ENCODE measurements around the gene ANKRD62.

GRCh38 chr18:12085136-12085535, 8.5 kb upstream of the ANKRD62 start:
- TF ChIP-seq POLR2A (IDR thresholded peaks at IDR 0.05) (no peak), CTCF (IDR thresholded peaks at IDR 0.05) (no peak), POLR2AphosphoS5 (IDR thresholded peaks at IDR 0.05) (no peak)

All from breast epithelium (tissue), 3 donors.